Measurements from ENCODE around the gene CDH15.

DNA sequence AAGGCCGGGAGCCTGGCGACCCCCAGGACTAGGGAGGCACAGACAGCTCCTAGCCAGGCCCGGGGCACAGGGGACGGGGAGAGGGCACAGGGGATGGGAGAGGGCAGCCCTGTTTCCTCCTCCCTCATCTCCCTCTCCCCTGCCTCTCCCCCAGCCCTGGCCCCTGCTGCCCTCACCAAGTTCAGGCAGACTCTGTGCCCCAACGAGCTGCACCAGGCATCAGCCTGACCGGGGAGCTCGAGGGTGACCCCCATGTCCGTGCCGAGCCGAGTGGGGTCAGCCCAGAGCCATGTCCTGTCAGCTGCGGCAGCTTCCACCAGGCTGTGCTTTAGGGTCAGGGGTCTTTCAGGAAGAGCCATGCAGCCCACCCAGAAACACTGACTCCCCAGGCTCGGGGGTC lies 6.0 kb downstream of the CDH15 start:
- TF ChIP-seq, protein P1, sequence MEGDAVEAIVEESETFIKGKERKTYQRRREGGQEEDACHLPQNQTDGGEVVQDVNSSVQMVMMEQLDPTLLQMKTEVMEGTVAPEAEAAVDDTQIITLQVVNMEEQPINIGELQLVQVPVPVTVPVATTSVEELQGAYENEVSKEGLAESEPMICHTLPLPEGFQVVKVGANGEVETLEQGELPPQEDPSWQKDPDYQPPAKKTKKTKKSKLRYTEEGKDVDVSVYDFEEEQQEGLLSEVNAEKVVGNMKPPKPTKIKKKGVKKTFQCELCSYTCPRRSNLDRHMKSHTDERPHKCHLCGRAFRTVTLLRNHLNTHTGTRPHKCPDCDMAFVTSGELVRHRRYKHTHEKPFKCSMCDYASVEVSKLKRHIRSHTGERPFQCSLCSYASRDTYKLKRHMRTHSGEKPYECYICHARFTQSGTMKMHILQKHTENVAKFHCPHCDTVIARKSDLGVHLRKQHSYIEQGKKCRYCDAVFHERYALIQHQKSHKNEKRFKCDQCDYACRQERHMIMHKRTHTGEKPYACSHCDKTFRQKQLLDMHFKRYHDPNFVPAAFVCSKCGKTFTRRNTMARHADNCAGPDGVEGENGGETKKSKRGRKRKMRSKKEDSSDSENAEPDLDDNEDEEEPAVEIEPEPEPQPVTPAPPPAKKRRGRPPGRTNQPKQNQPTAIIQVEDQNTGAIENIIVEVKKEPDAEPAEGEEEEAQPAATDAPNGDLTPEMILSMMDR (IDR thresholded peaks at IDR 0.05): no peak
- TF ChIP-seq POLR2A (IDR thresholded peaks at IDR 0.05; ENCODE audit: low read length) (no peak), JUNB (IDR thresholded peaks at IDR 0.05) (no peak), EP300 (IDR thresholded peaks at IDR 0.05) (no peak)
- TF ChIP-seq, protein P2, sequence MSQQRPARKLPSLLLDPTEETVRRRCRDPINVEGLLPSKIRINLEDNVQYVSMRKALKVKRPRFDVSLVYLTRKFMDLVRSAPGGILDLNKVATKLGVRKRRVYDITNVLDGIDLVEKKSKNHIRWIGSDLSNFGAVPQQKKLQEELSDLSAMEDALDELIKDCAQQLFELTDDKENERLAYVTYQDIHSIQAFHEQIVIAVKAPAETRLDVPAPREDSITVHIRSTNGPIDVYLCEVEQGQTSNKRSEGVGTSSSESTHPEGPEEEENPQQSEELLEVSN (IDR thresholded peaks at IDR 0.05; ENCODE audit: borderline replicate concordance, low read depth): no peak
- TF ChIP-seq, protein P3, sequence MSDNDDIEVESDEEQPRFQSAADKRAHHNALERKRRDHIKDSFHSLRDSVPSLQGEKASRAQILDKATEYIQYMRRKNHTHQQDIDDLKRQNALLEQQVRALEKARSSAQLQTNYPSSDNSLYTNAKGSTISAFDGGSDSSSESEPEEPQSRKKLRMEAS (IDR thresholded peaks at IDR 0.05): no peak
- TF ChIP-seq, protein P4, sequence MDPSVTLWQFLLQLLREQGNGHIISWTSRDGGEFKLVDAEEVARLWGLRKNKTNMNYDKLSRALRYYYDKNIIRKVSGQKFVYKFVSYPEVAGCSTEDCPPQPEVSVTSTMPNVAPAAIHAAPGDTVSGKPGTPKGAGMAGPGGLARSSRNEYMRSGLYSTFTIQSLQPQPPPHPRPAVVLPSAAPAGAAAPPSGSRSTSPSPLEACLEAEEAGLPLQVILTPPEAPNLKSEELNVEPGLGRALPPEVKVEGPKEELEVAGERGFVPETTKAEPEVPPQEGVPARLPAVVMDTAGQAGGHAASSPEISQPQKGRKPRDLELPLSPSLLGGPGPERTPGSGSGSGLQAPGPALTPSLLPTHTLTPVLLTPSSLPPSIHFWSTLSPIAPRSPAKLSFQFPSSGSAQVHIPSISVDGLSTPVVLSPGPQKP (IDR thresholded peaks at IDR 0.05; ENCODE audit: low read depth, low read length): no peak

Data from A549 (cell line).